Endothelial cell of umbilical vein (primary cell): Measurements from ENCODE around the gene PDGFB. TPM values are rescaled to one million over a fixed set of nuclear protein-coding genes. Genes with fewer than 3 reads are reported as not detected.

Experiments
- BruUV-seq: library from RNA; stranded (reverse); fragments of 400-500 nt; replicated peaks from 2 replicates; lab custom pipeline; 2021; lab: Mats Ljungman, UMichigan
- CTCF ChIA-PET: fragments of 300-600, 350-600 bp; sonication (Branson Sonifier 250); formaldehyde crosslinking; loops from one replicate; lab custom pipeline; 2021; ENCODE audit warnings: antibody characterized with exemption, inconsistent platforms; lab: Charles Lee
- POLR2A ChIA-PET: fragments of 300-600, 350-600 bp; sonication (Branson Sonifier 250); formaldehyde crosslinking; loops from one replicate; lab custom pipeline; 2021; ENCODE audit warnings: antibody characterized with exemption, inconsistent platforms; lab: Charles Lee
- DNase-seq: peaks from one replicate; pipeline ENCODE4 v3.0.0-alpha.2; 2011; ENCODE audit warnings: low read depth, low spot score
- FAIRE-seq: peaks from 2 replicates; lab custom pipeline; 2011; peaks lifted over from hg19 to GRCh38; lab: Jason Lieb, UNC
- H2AFZ ChIP-seq: 2 replicates; pipeline ENCODE4 v1.6.0; 2012; ENCODE audit warnings: low read depth, low read length, control low read depth, inconsistent platforms
- H3K27ac ChIP-seq: 2 replicates; pipeline ENCODE4 v1.5.1; 2011; ENCODE audit warnings: low read depth, mild to moderate bottlenecking, control low read depth, low read length, moderate library complexity; ENCODE audit not compliant: insufficient read depth
- H3K27me3 ChIP-seq, 2 experiments: 2 replicates each; pipeline versions ENCODE4 v1.6.0 to v1.6.1; 2011; ENCODE audit warnings: low read length in 2 of 2, mixed read lengths in 1 of 2; ENCODE audit not compliant: control insufficient read depth in 2 of 2, insufficient read depth in 2 of 2
- H3K36me3 ChIP-seq, 2 experiments: 2 replicates in 1 of 2; 3 replicates in 1 of 2; pipeline ENCODE4 v1.5.1; 2011; ENCODE audit warnings: low read length in 2 of 2, mild to moderate bottlenecking in 1 of 2, moderate library complexity in 1 of 2; ENCODE audit not compliant: control insufficient read depth in 2 of 2, insufficient read depth in 2 of 2; ENCODE audit errors: extremely low read depth in 1 of 2
- H3K4me1 ChIP-seq: 3 replicates; pipeline ENCODE4 v1.5.1; 2011; ENCODE audit warnings: mild to moderate bottlenecking, low read length; ENCODE audit not compliant: control insufficient read depth, insufficient read depth; ENCODE audit errors: extremely low read depth
- H3K4me2 ChIP-seq: 2 replicates; pipeline ENCODE4 v1.6.1; 2011; ENCODE audit warnings: low read length, control low read depth, mixed read lengths; ENCODE audit not compliant: insufficient read depth
- H3K4me3 ChIP-seq, 3 experiments: fragments of 200-600 bp in 1 of 3; sonication (generic), shearing (Covaris generic) in 1 of 3; replicated peaks in 1 of 3; 2 replicates each; pipeline ENCODE4 v1.5.1; 2011 to 2016; ENCODE audit warnings: control low read depth in 3 of 3, low read length in 3 of 3, mild to moderate bottlenecking in 2 of 3, inconsistent platforms in 1 of 3, low read depth in 1 of 3, moderate library complexity in 1 of 3; ENCODE audit not compliant: insufficient read depth in 1 of 3
- H3K79me2 ChIP-seq: 2 replicates; pipeline ENCODE4 v1.6.0; 2012; ENCODE audit warnings: low read length, inconsistent platforms; ENCODE audit not compliant: control insufficient read depth, insufficient read depth
- H3K9ac ChIP-seq: replicated peaks from 2 replicates; pipeline ENCODE3; 2011; ENCODE audit warnings: low read length, control low read depth; ENCODE audit not compliant: insufficient read depth; ENCODE audit errors: extremely low read depth
- H3K9me1 ChIP-seq: replicated peaks from 3 replicates; pipeline ENCODE4 v1.6.0; 2011; ENCODE audit warnings: mild to moderate bottlenecking, low read length; ENCODE audit not compliant: control insufficient read depth, insufficient read depth; ENCODE audit errors: extremely low read depth
- H3K9me3 ChIP-seq: replicated peaks from 2 replicates; pipeline ENCODE4 v1.5.1; 2012; ENCODE audit warnings: low read length, inconsistent platforms; ENCODE audit not compliant: control insufficient read depth, insufficient read depth
- H4K20me1 ChIP-seq: replicated peaks from 2 replicates; pipeline ENCODE3; 2011; ENCODE audit warnings: mild to moderate bottlenecking, low read length; ENCODE audit not compliant: control insufficient read depth, insufficient read depth; ENCODE audit errors: extremely low read depth
- EZH2 ChIP-seq: IDR thresholded peaks from 2 replicates; pipeline ENCODE4 v1.6.1; 2012; ENCODE audit warnings: borderline replicate concordance, low read depth, mild to moderate bottlenecking, moderate library complexity, low read length, inconsistent platforms; ENCODE audit not compliant: severe bottlenecking
- GATA2 ChIP-seq: IDR thresholded peaks from 2 replicates; pipeline ENCODE4 v1.7.0; 2011; ENCODE audit warnings: low read depth, mild to moderate bottlenecking, moderate library complexity, mixed read lengths, low read length; ENCODE audit not compliant: insufficient read length, insufficient read depth
- JUN ChIP-seq: IDR thresholded peaks from 2 replicates; pipeline ENCODE4 v1.6.1; 2011; ENCODE audit warnings: borderline replicate concordance, low read depth; ENCODE audit not compliant: insufficient read length, insufficient read depth
- MAX ChIP-seq: IDR thresholded peaks from 2 replicates; pipeline ENCODE4 v1.6.1; 2011; ENCODE audit not compliant: insufficient read depth, insufficient read length
- POLR2A ChIP-seq: IDR thresholded peaks from 2 replicates; pipeline ENCODE4 v1.6.1; 2012; ENCODE audit warnings: low read depth, mild to moderate bottlenecking, control low read depth, low read length
- dilution Hi-C: fragments of 300-500 bp; cut with MboI; formaldehyde crosslinking; loops from one replicate; pipeline ENCODE4 v1.15.0; 2019; ENCODE audit warnings: low sequenced_read_pairs; ENCODE audit not compliant: extremely low pct_ligation_motif_present
- intact Hi-C: fragments of 100-400 bp; cut with micrococcal nuclease; formaldehyde crosslinking; loops from one replicate; pipeline ENCODE4 v1.10.0; 2022
- polyA plus RNA-seq, 4 experiments: library from polyadenylated mRNA; depleted of rRNA in 3 of 4; stranded (reverse) in 3 of 4; unstranded in 1 of 4; fragments of >200 nt; gene quantifications; 2 replicates each; pipeline versions ENCODE4 v1.2.1 to v1.2.3, GENCODE V29; 2011 to 2012; ENCODE audit warnings: missing spikeins in 1 of 4
- total RNA-seq: library from RNA; stranded (reverse); gene quantifications from 2 replicates; pipeline ENCODE4 v1.2.3, GENCODE V29; 2021
- TF ChIP-seq, protein P1 (sequence below), 2 donors: IDR thresholded peaks; 1 replicate in 1 of 2; 2 replicates in 1 of 2; pipeline ENCODE4 v1.5.1; 2011; ENCODE audit warnings: low read length in 2 of 2, mild to moderate bottlenecking in 2 of 2, moderate library complexity in 2 of 2, control low read depth in 1 of 2, inconsistent platforms in 1 of 2, low read depth in 1 of 2; ENCODE audit not compliant: insufficient read depth in 1 of 2; ENCODE audit errors: extremely low read depth in 1 of 2

Gene PDGFB
- total and polyA plus RNA-seq, 2 donors (not counting 3 experiments of a cell fraction or from before 2014, with no cell fraction given), result 135 to 240 TPM

DNA sequence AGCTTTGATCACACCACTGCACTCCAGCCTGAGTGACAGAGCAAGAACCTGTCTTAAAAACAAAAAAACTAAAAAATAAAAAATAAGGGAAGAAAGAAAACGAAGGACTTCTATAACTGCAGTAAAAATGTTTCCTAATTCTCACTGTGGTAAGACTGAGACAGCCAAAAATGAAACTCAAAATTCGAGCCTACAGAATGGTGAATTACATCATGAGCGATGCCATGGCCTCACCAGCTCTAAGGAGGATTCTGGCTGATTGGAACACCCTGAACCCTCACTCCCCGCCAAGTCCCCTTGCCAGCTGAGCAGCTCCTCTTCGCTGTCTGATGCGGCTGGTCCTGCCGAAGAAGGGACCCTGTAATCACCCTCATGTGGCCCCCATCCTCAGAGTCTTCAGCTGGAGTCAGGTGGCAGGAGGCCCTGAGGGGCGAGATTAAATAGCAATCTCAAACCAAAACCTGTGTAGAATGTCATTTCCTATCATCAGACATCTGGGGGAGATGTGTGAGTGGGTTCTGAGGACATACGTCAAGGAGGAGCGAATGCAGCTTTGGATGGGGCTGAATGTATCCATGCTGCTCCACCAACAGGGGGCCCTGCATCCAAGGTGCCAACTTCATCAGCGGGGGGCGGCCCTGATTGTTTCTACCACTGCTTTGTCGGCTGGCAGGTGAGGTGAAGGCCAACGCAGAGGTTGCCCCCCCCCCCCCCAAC is 29.2 kb downstream of the PDGFB start:
- ChIA-PET CTCF (interaction anchor here (1.0 to 2.1 kb wide), 12 partner anchors 9 to 447 kb away, joined by 3 to 12 read pairs (median 4); no protein-coding TSS in a partner anchor), POLR2A (interaction anchor here (2.7 kb wide), 1 partner anchor 40 kb away, joined by 7 read pairs; no protein-coding TSS in a partner anchor)
- Histone ChIP-seq H3K36me3 (no peaks in the 10 kb centered on the region), H2AFZ (no peak overlapping the region), H3K9me3 (no peaks in the 10 kb centered on the region), H3K4me3 (no peak overlapping the region), H3K9me1 (no peaks in the 10 kb centered on the region), H3K9ac (no peak overlapping the region), H3K27me3 (no peaks in the 10 kb centered on the region), H3K4me2 (no peak overlapping the region), H4K20me1 (no peaks in the 10 kb centered on the region), H3K79me2 (no peaks in the 10 kb centered on the region), H3K4me1 (peaks cover 16% of the 10 kb centered on the region), H3K27ac (no peak overlapping the region)
- dilution Hi-C loops (no loop called here), intact Hi-C loops (no loop called here)
- FAIRE-seq, result peak; percentile 63
- DNase-seq, result no peak
- no peak for TF ChIP-seq GATA2
- no peak for TF ChIP-seq JUN
- TF ChIP-seq, protein P1, sequence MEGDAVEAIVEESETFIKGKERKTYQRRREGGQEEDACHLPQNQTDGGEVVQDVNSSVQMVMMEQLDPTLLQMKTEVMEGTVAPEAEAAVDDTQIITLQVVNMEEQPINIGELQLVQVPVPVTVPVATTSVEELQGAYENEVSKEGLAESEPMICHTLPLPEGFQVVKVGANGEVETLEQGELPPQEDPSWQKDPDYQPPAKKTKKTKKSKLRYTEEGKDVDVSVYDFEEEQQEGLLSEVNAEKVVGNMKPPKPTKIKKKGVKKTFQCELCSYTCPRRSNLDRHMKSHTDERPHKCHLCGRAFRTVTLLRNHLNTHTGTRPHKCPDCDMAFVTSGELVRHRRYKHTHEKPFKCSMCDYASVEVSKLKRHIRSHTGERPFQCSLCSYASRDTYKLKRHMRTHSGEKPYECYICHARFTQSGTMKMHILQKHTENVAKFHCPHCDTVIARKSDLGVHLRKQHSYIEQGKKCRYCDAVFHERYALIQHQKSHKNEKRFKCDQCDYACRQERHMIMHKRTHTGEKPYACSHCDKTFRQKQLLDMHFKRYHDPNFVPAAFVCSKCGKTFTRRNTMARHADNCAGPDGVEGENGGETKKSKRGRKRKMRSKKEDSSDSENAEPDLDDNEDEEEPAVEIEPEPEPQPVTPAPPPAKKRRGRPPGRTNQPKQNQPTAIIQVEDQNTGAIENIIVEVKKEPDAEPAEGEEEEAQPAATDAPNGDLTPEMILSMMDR (IDR thresholded peaks at IDR 0.05; ENCODE audit: extremely low read depth in 1 of 2, insufficient read depth in 1 of 2, low read depth in 1 of 2, low read length in 2 of 2), result peak; percentile 22 to 45
- no peak for TF ChIP-seq POLR2A
- BruUV-seq, result no TSS peak

- TF ChIP-seq MAX (no peak), EZH2 (no peak)
- Histone ChIP-seq H3K4me2 (peak overlapping the region; percentile 25), H3K4me3 (no peak overlapping the region), H3K27ac (peak overlapping the region; percentile 46), H2AFZ (no peak overlapping the region), H3K9me1 (no peaks in the 10 kb centered on the region), H3K9me3 (no peaks in the 10 kb centered on the region), H4K20me1 (no peaks in the 10 kb centered on the region), H3K9ac (no peak overlapping the region), H3K4me1 (peaks cover 16% of the 10 kb centered on the region), H3K27me3 (no peaks in the 10 kb centered on the region), H3K79me2 (no peaks in the 10 kb centered on the region), H3K36me3 (no peaks in the 10 kb centered on the region)
- ChIA-PET CTCF (interaction anchor here (1.2 to 2.1 kb wide), 10 partner anchors 8 to 447 kb away, joined by 3 to 12 read pairs (median 4); no protein-coding TSS in a partner anchor), POLR2A (interaction anchor here (2.7 kb wide), 1 partner anchor 40 kb away, joined by 7 read pairs; no protein-coding TSS in a partner anchor)
- dilution Hi-C loops, result no loop called here
- BruUV-seq, result TSS peak; percentile 67
- no peak for DNase-seq
- intact Hi-C loops, result no loop called here
- peak; percentile 4 for FAIRE-seq
Observed at GRCh38 chr22:39215070-39215396, 29.7 kb downstream of the PDGFB start.
